HEK293 (cell line): ENCODE data around the gene CRYBA1.
"Not testable (repeated sequence)": the region's sequence is repeated elsewhere in the genome, so short reads cannot be mapped to it uniquely, and the experiment has no call there.

ENCODE experiments used
- CTCF ChIA-PET: fragments of 350-600 bp; formaldehyde crosslinking; extraction: SDS; loops from one replicate; lab custom pipeline; 2021; ENCODE audit warnings: antibody characterized with exemption; lab: Yijun Ruan, JAX
- POLR2A ChIA-PET: fragments of 300-600 bp; formaldehyde crosslinking; extraction: SDS; loops from one replicate; lab custom pipeline; 2020; ENCODE audit warnings: antibody characterized with exemption, inconsistent platforms; lab: Yijun Ruan, JAX
- H3K27ac ChIP-seq: fragments of 200-500 bp; sonication (Bioruptor generic); 2 replicates; pipeline ENCODE4 v1.5.1; 2014; ENCODE audit warnings: low read depth, low read length, control low read depth, inconsistent platforms; ENCODE audit errors: extremely low read depth
- H3K36me3 ChIP-seq, 2 experiments: fragments of 200-500 bp in 1 of 2; sonication (Bioruptor generic) in 1 of 2; 1 replicate in 1 of 2; 2 replicates in 1 of 2; pipeline ENCODE4 v1.5.1; 2014 to 2017; ENCODE audit warnings: inconsistent platforms in 2 of 2, low read length in 2 of 2; ENCODE audit not compliant: control insufficient read depth in 2 of 2, insufficient read depth in 1 of 2
- H3K4me1 ChIP-seq: fragments of 200-500 bp; sonication (Bioruptor generic); 2 replicates; pipeline ENCODE4 v1.5.1; 2014; ENCODE audit warnings: mild to moderate bottlenecking, low read length, inconsistent platforms; ENCODE audit not compliant: control insufficient read depth, insufficient read depth
- H3K4me3 ChIP-seq: 2 replicates; pipeline ENCODE4 v1.5.1; 2011; ENCODE audit warnings: low read depth, mild to moderate bottlenecking, control low read depth, low read length, moderate library complexity
- H3K9me3 ChIP-seq: fragments of 200-500 bp; sonication (Bioruptor generic); 2 replicates; pipeline ENCODE4 v1.5.1; 2014; ENCODE audit warnings: low read depth, low read length, inconsistent platforms; ENCODE audit not compliant: control insufficient read depth, insufficient read depth
- PRDM6 ChIP-seq: fragments of 450-650 bp; formaldehyde crosslinking; IDR thresholded peaks from 2 replicates; pipeline ENCODE4 v1.5.1; 2017; ENCODE audit warnings: missing biosample characterization, missing genetic modification characterization
- ZBTB17 ChIP-seq: fragments of 450-650 bp; formaldehyde crosslinking; IDR thresholded peaks from 2 replicates; pipeline ENCODE4 v1.5.1; 2016; ENCODE audit warnings: missing biosample characterization, missing genetic modification characterization
- ZBTB20 ChIP-seq: fragments of 450-650 bp; formaldehyde crosslinking; IDR thresholded peaks from 2 replicates; pipeline ENCODE4 v1.5.1; 2016; ENCODE audit warnings: missing biosample characterization, missing genetic modification characterization
- ZNF133 ChIP-seq: fragments of 450-650 bp; formaldehyde crosslinking; IDR thresholded peaks from 2 replicates; pipeline ENCODE4 v1.5.1; 2016; ENCODE audit warnings: missing biosample characterization, missing genetic modification characterization
- ZNF169 ChIP-seq: fragments of 450-650 bp; formaldehyde crosslinking; IDR thresholded peaks from 2 replicates; pipeline ENCODE4 v1.5.1; 2016; ENCODE audit warnings: missing biosample characterization, missing genetic modification characterization
- ZNF18 ChIP-seq: fragments of 450-650 bp; formaldehyde crosslinking; IDR thresholded peaks from 2 replicates; pipeline ENCODE4 v1.5.1; 2016; ENCODE audit warnings: missing biosample characterization, missing genetic modification characterization
- ZNF391 ChIP-seq: fragments of 450-650 bp; formaldehyde crosslinking; IDR thresholded peaks from 2 replicates; pipeline ENCODE4 v1.5.1; 2016; ENCODE audit warnings: low read depth, missing biosample characterization, missing genetic modification characterization, borderline replicate concordance
- ZNF580 ChIP-seq: fragments of 450-650 bp; formaldehyde crosslinking; IDR thresholded peaks from 2 replicates; pipeline ENCODE4 v1.5.1; 2016; ENCODE audit warnings: missing biosample characterization, missing genetic modification characterization
- ZNF600 ChIP-seq: fragments of 450-650 bp; formaldehyde crosslinking; IDR thresholded peaks from 2 replicates; pipeline ENCODE4 v1.5.1; 2016; ENCODE audit warnings: missing biosample characterization, missing genetic modification characterization
- ZNF660 ChIP-seq: fragments of 450-650 bp; IDR thresholded peaks from 2 replicates; pipeline ENCODE4 v1.5.1; 2018; ENCODE audit warnings: missing biosample characterization, mild to moderate bottlenecking, missing genetic modification characterization

CRYBA1 gene

GRCh38 chr17:29257756-29258155 is 11.1 kb downstream of the CRYBA1 start:
- no peak overlapping the region for H3K4me3 ChIP-seq
- POLR2A ChIA-PET = interaction anchor here (0.6 to 2.3 kb wide), 5 partner anchors 17 to 1628 kb away, joined by 3 to 8 read pairs (median 3); partner anchors contain the start of gene NUFIP2
- peaks cover 3% of the 10 kb centered on the region; the same call in 1 of the 2 replicates for H3K4me1 ChIP-seq
- no peak overlapping the region for H3K27ac ChIP-seq
- no peak for TF ChIP-seq ZNF391 (tag by site-specific recombination)
- no peak for TF ChIP-seq ZNF600
- peak; percentile 93 for TF ChIP-seq ZNF660
- TF ChIP-seq, all 188 proteins: peak for 1
- peaks cover 38 to 42% of the 10 kb centered on the region in 2 experiments for H3K36me3 ChIP-seq
- H3K9me3 ChIP-seq = no peaks in the 10 kb centered on the region
- CTCF ChIA-PET = interaction anchor here (0.6 to 3.6 kb wide), 14 partner anchors 9 to 837 kb away, joined by 3 to 29 read pairs (median 4); no protein-coding TSS in a partner anchor

GRCh38 chr17:29263916-29264315 is 17.3 kb downstream of the CRYBA1 start:
- no peaks in the 10 kb centered on the region for H3K4me1 ChIP-seq
- CTCF ChIA-PET = no interaction called here
- TF ChIP-seq ZBTB17 = peak; percentile 37; the same call in 1 of the 2 replicates
- no peak for TF ChIP-seq ZNF580 (tag by site-specific recombination)
- 0 out of 2 replicates have a peak, but pooled peaks have one; percentile 8 for TF ChIP-seq PRDM6 (tag by site-specific recombination)
- no peak for TF ChIP-seq ZBTB20 (tag by site-specific recombination)
- H3K9me3 ChIP-seq = no peaks in the 10 kb centered on the region
- POLR2A ChIA-PET = no interaction called here
- no peak overlapping the region for H3K27ac ChIP-seq
- H3K4me3 ChIP-seq = no peak overlapping the region
- peaks cover 84 to 88% of the 10 kb centered on the region in 2 experiments for H3K36me3 ChIP-seq

GRCh38 chr17:29271980-29272379 is 25.3 kb downstream of the CRYBA1 start:
- H3K27ac ChIP-seq, H3K4me3 ChIP-seq, H3K4me1 ChIP-seq, CTCF ChIA-PET, H3K9me3 ChIP-seq: not testable (repeated sequence)
- POLR2A ChIA-PET = interaction anchor here (0.7 kb wide), 1 partner anchor 411 kb away, joined by 4 read pairs; no protein-coding TSS in a partner anchor
- H3K36me3 ChIP-seq = peaks cover 69 to 77% of the 10 kb centered on the region in 2 experiments

- no peak overlapping the region for H3K27ac ChIP-seq
- H3K9me3 ChIP-seq = no peaks in the 10 kb centered on the region
- TF ChIP-seq ZNF133 (tag by site-specific recombination) (no peak), ZNF18 (tag by site-specific recombination) (peak; percentile 84), ZNF660 (peak; percentile 51; the same call in 1 of the 2 replicates), ZNF169 (tag by site-specific recombination) (no peak)
- TF ChIP-seq, all 188 proteins: peak for 2
- H3K36me3 ChIP-seq = peaks cover 72 to 79% of the 10 kb centered on the region in 2 experiments
- H3K4me1 ChIP-seq = no peaks in the 10 kb centered on the region; the same call in 1 of the 2 replicates
- CTCF ChIA-PET = interaction anchor here (0.6 to 2.0 kb wide), 4 partner anchors 17 to 150 kb away, joined by 3 to 6 read pairs (median 5); no protein-coding TSS in a partner anchor
- POLR2A ChIA-PET = interaction anchor here (1.1 to 1.2 kb wide), 2 partner anchors 20 to 97 kb away, joined by 3 read pairs; partner anchors contain the start of gene NUFIP2
- no peak overlapping the region for H3K4me3 ChIP-seq
Observed at GRCh38 chr17:29273924-29274323, 27.3 kb downstream of the CRYBA1 start.
